ENCODE measurements around the gene MED12L. TPM values are rescaled to one million over a fixed set of nuclear protein-coding genes. Genes with fewer than 3 reads are reported as not detected.

The MED12L gene
- total and polyA plus RNA-seq, 8 donors: 0.08 to 0.88 (median 0.45) TPM

DNA sequence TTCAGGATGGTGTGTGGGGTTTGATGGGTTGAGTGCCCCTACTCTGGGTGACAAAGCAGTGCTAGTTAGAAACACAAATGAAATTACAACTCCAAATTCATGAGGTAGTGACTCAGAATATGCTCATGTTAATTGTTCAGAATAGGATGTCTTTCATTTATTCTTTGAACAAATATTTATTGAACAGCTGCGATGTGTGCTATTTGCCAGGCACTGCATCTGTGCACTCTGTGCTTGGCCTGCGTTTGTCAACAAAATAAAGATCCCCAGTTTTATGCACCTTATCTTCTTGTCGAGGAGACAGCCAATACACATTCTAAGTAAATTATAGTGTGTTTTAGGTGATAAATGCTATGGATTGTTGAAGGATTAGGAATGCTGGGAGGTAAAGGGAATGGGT lies 27.3 kb downstream of the MED12L start:
- Histone ChIP-seq H3K27me3 (no peaks in the 10 kb centered on the region), H3K27ac (no peak overlapping the region), H3K9me3 (no peaks in the 10 kb centered on the region), H3K36me3 (no peaks in the 10 kb centered on the region), H3K4me1 (no peaks in the 10 kb centered on the region), H3K4me3 (no peak overlapping the region)
- ATAC-seq (no peak), FAIRE-seq (no peak), DNase-seq (no peak)
- intact Hi-C loops (cut with DNase I): no loop called here
- WGBS, 2 donors: 52 to 54% methylated on average over 3 of the region's 3 CpGs
- TF ChIP-seq, protein P1, sequence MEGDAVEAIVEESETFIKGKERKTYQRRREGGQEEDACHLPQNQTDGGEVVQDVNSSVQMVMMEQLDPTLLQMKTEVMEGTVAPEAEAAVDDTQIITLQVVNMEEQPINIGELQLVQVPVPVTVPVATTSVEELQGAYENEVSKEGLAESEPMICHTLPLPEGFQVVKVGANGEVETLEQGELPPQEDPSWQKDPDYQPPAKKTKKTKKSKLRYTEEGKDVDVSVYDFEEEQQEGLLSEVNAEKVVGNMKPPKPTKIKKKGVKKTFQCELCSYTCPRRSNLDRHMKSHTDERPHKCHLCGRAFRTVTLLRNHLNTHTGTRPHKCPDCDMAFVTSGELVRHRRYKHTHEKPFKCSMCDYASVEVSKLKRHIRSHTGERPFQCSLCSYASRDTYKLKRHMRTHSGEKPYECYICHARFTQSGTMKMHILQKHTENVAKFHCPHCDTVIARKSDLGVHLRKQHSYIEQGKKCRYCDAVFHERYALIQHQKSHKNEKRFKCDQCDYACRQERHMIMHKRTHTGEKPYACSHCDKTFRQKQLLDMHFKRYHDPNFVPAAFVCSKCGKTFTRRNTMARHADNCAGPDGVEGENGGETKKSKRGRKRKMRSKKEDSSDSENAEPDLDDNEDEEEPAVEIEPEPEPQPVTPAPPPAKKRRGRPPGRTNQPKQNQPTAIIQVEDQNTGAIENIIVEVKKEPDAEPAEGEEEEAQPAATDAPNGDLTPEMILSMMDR (IDR thresholded peaks at IDR 0.05): no peak

GRCh38 chr3:151113343-151113742 lies 27.9 kb downstream of the MED12L start:
- 86 to 100% methylated on average over 1 of the region's 1 CpG for WGBS, 2 donors
- FAIRE-seq: no peak

GRCh38 chr3:151117047-151117446 lies 31.6 kb downstream of the MED12L start:
- no peak overlapping the region for H3K27ac ChIP-seq
- H3K27me3 ChIP-seq: no peaks in the 10 kb centered on the region
- H3K4me3 ChIP-seq: no peak overlapping the region
- ATAC-seq: no peak
- H3K9me3 ChIP-seq: no peaks in the 10 kb centered on the region
- 88 to 94% methylated on average over 4 of the region's 4 CpGs for WGBS, 2 donors
- H3K36me3 ChIP-seq: no peaks in the 10 kb centered on the region
- H3K4me1 ChIP-seq: no peaks in the 10 kb centered on the region
- DNase-seq: no peak
- intact Hi-C loops (cut with DNase I): no loop called here
- TF ChIP-seq, protein P1 (IDR thresholded peaks at IDR 0.05): no peak
- FAIRE-seq: no peak

More at GRCh38 chr3:151113343-151113742, 27.9 kb downstream of the MED12L start:
- intact Hi-C loops (cut with DNase I): no loop called here
- DNase-seq: no peak
- H3K4me3 ChIP-seq: no peak overlapping the region
- H3K4me1 ChIP-seq: no peaks in the 10 kb centered on the region
- no peak overlapping the region for H3K27ac ChIP-seq
- TF ChIP-seq, protein P1 (IDR thresholded peaks at IDR 0.05): no peak
- no peaks in the 10 kb centered on the region for H3K27me3 ChIP-seq
- no peaks in the 10 kb centered on the region for H3K9me3 ChIP-seq
- no peaks in the 10 kb centered on the region for H3K36me3 ChIP-seq
- ATAC-seq: no peak

DNA sequence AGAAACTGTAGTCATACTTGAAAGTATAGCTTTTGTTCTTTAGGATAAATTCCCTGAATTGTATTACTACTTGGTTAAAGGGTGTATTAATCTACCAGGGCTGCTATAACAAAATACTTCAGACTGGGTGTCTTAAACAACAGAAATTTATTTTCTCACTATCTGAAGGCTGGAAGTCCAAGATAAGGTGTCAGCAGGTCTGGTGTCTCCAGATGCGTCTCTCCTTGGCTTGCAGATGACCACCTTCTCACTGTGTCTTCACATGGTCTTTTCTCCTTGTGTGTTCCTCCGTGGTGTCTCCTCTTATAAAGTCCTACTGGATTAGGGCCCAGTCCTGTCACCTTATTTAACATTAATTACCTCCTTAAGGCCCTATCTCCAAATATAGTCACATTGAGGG lies 33.7 kb downstream of the MED12L start:
- no peak overlapping the region for H3K4me3 ChIP-seq
- no peaks in the 10 kb centered on the region for H3K4me1 ChIP-seq
- H3K27ac ChIP-seq: no peak overlapping the region
- TF ChIP-seq, protein P1 (IDR thresholded peaks at IDR 0.05): no peak
- no peaks in the 10 kb centered on the region for H3K36me3 ChIP-seq
- intact Hi-C loops (cut with DNase I): no loop called here
- FAIRE-seq (no peak), ATAC-seq (no peak), DNase-seq (no peak)
- H3K9me3 ChIP-seq: no peaks in the 10 kb centered on the region
- 81 to 88% methylated on average over 2 of the region's 2 CpGs for WGBS, 2 donors
- H3K27me3 ChIP-seq: no peaks in the 10 kb centered on the region

DNA sequence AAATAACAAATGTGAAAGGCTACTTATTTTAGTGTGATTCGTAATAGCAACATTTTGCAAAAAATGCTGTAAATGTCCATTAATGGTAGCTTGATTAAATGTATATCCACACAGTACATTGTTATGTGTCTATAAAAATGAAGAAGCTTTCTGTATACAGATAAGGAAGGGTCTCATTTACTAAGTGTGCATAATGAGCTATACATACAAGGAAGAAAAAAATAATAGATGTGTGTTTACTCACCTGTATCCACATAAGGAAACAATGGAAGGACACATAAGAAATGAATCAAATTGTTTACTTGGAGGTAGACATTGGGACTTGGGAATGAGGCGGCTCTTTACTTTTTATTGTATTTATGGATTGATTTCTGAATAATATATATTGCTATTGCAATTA lies 34.9 kb downstream of the MED12L start:
- no peak for ATAC-seq
- intact Hi-C loops (cut with DNase I): no loop called here
- WGBS, 2 donors: 88 to 98% methylated on average over 2 of the region's 2 CpGs

More for the DNA sequence above, 34.9 kb downstream of the MED12L start:
- Histone ChIP-seq H3K9me3 (no peaks in the 10 kb centered on the region), H3K4me1 (no peaks in the 10 kb centered on the region), H3K36me3 (no peaks in the 10 kb centered on the region), H3K27me3 (no peaks in the 10 kb centered on the region), H3K27ac (no peak overlapping the region), H3K4me3 (no peak overlapping the region)
- DNase-seq: no peak
- TF ChIP-seq, protein P1 (IDR thresholded peaks at IDR 0.05): no peak
- FAIRE-seq: no peak
